GM12878 (cell line): ENCODE data around the gene PIP4K2A.

ENCODE experiments used
- CHD1 ChIP-seq: IDR thresholded peaks from 2 replicates; pipeline ENCODE4 v1.6.1; 2012; ENCODE audit warnings: low read depth, low read length, improper control_type of control experiment
- CREB1 ChIP-seq: IDR thresholded peaks from 2 replicates; pipeline ENCODE4 v1.6.1; 2012; ENCODE audit warnings: low read depth, mild to moderate bottlenecking, inconsistent platforms
- FOXK2 ChIP-seq: fragments of 450-650 bp; IDR thresholded peaks from 2 replicates; pipeline ENCODE4 v1.6.1; 2017; ENCODE audit warnings: mild to moderate bottlenecking, moderate library complexity
- NFIC ChIP-seq: IDR thresholded peaks from 2 replicates; pipeline ENCODE4 v1.6.1; 2012; ENCODE audit warnings: low read depth, mild to moderate bottlenecking, inconsistent platforms, low read length, moderate library complexity
- REST ChIP-seq: IDR thresholded peaks from 2 replicates; pipeline ENCODE4 v1.6.1; 2012; ENCODE audit warnings: mild to moderate bottlenecking, low read depth, low read length
- SMC3 ChIP-seq: IDR thresholded peaks from 2 replicates; pipeline ENCODE4 v1.6.1; 2011; ENCODE audit warnings: low read length, improper control_type of control experiment, borderline replicate concordance
- SPI1 ChIP-seq: IDR thresholded peaks from 2 replicates; pipeline ENCODE4 v1.6.1; 2011; ENCODE audit warnings: low read depth, mild to moderate bottlenecking, low read length, moderate library complexity, borderline replicate concordance; ENCODE audit not compliant: insufficient read depth
- TF ChIP-seq, protein P1 (sequence below), 3 experiments: IDR thresholded peaks in 2 of 3; conservative IDR thresholded peaks in 1 of 3; 2 replicates each; pipeline ENCODE4 v1.5.1; 2011; ENCODE audit warnings: low read depth in 3 of 3, low read length in 3 of 3, mild to moderate bottlenecking in 3 of 3, control low read depth in 2 of 3, moderate library complexity in 2 of 3, inconsistent platforms in 1 of 3, mixed read lengths in 1 of 3; ENCODE audit not compliant: control insufficient read depth in 2 of 3, insufficient read depth in 1 of 3; ENCODE audit errors: extremely low read depth in 1 of 3
- TF ChIP-seq, protein P2 (sequence below): IDR thresholded peaks from 2 replicates; pipeline ENCODE4 v1.6.1; 2012; ENCODE audit warnings: low read length, inconsistent platforms

DNA sequence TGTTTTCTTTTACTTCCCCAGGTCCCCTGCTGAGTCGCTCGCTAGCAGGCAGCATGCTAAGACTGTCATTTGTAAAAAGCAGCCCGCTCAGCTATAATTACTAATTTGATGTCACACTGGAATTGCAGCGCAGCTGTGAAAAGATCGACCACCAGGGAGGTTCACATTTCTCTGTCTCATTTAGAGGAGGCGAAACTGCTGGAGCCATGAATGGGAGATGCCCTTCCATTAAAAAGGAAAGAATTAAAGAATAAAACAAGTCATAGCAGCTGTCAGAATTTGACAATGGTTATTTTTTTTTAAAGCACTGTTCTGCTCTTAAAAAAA lies 153.5 kb downstream of the PIP4K2A start:
- TF ChIP-seq NFIC (no peak), FOXK2 (no peak), REST (no peak), SPI1 (no peak), CHD1 (no peak), SMC3 (no peak), CREB1 (no peak)
- TF ChIP-seq, protein P1, sequence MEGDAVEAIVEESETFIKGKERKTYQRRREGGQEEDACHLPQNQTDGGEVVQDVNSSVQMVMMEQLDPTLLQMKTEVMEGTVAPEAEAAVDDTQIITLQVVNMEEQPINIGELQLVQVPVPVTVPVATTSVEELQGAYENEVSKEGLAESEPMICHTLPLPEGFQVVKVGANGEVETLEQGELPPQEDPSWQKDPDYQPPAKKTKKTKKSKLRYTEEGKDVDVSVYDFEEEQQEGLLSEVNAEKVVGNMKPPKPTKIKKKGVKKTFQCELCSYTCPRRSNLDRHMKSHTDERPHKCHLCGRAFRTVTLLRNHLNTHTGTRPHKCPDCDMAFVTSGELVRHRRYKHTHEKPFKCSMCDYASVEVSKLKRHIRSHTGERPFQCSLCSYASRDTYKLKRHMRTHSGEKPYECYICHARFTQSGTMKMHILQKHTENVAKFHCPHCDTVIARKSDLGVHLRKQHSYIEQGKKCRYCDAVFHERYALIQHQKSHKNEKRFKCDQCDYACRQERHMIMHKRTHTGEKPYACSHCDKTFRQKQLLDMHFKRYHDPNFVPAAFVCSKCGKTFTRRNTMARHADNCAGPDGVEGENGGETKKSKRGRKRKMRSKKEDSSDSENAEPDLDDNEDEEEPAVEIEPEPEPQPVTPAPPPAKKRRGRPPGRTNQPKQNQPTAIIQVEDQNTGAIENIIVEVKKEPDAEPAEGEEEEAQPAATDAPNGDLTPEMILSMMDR (IDR thresholded peaks at IDR 0.05 in 2 of 3, conservative IDR thresholded peaks at IDR 0.05 in 1 of 3; ENCODE audit: control insufficient read depth in 2 of 3, extremely low read depth in 1 of 3, insufficient read depth in 1 of 3, low read depth in 3 of 3, low read length in 3 of 3), result no peak
- TF ChIP-seq, protein P2, sequence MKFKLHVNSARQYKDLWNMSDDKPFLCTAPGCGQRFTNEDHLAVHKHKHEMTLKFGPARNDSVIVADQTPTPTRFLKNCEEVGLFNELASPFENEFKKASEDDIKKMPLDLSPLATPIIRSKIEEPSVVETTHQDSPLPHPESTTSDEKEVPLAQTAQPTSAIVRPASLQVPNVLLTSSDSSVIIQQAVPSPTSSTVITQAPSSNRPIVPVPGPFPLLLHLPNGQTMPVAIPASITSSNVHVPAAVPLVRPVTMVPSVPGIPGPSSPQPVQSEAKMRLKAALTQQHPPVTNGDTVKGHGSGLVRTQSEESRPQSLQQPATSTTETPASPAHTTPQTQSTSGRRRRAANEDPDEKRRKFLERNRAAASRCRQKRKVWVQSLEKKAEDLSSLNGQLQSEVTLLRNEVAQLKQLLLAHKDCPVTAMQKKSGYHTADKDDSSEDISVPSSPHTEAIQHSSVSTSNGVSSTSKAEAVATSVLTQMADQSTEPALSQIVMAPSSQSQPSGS, result no peak
